ENCODE data around the gene TRAF3IP3.
A peak's percentile ranks its signal among the peaks of the same experiment; 100 is the strongest.

Gene TRAF3IP3

DNA sequence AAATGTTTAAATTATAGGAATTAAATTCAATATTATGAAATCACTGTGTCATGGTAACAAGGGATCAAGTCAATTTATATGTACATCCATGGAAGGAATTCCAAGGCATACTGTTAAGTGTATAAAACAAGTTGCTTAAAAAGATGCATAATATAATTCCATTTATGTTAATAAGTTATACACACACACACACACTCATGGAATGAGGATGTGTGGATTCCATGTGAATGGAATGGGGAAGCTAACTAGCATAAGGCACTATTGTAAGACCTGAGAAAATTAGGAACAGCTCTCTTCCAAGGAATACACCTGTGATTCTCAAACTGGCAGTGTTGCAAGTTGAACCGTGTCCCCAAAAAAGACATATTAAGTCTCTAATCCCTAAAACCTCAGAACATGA is 17.6 kb upstream of the TRAF3IP3 start:
- no peak for DNase-seq

DNA sequence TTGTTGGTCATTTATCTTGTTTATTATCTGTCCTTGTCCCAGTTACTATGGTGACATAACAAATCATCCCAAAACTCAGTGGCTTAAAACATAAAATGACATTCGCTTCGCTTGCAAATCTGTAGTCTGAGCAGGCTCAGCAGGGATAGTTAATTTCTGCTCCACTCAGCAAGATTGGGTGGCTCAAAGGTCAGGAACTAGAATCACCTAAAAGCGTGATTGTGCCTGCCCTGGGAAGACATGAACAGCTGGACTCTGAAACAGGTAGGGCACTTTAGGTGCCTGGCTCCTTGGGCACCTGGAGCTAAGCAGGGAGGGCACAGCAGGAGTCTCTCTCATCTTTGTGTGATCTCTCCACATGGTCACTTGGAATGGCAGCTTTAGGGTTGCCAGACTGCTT is 14.7 kb upstream of the TRAF3IP3 start:
- no peak for DNase-seq

DNA sequence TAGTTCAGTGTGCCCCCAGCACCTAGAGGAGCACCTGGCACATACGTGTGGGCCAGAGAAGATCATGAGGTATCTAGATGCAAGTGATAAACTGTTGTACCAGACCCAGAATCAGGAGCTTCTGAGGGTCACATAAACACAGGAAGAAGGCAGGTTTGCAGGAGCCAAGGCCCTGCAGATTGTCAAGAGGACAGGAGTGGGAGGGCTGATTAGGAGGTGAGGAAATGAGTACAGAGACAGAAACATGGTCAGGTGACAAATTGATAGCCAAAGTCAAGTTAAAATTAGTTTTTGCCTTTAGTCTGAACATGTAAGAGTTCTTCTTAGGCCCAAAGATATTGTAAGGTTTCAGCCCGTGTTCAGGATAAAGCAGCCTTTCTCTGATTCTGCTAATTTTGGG is 14.0 kb upstream of the TRAF3IP3 start:
- DNase-seq, result no peak

DNA sequence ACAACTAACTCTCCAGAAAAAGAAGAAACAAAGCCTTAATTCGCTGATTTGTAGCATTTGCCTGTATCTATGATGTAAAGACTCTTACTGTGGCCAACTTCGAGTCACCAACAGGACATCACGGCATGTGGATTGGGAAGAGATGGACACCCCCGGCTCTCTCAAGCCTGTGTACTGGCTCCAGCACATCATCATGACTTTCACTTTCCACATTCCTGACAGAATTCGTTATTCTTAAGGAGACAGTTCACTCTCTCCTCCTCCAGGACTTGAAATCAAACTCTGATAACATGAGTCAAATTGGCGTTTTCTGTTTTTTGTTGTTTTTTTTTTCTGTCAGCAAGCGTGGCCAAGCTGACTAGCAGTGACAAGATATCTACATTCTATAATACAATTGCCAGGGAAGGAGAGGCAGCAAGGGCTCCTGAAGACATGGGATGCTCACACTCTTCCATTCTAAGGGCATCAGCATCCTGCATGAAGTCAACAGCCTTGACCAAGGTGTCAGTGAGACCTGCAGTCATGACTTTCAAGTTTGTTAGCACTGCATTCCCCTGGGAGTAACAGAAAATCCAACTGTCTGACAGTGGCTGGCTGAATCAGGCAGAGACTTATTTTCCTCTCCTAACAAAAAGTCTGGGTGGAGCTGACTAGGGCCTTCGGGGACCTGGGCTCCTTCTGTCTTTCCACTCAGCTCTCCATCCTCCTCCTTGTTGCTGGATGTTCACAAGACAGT is 13.3 kb upstream of the TRAF3IP3 start:
- no peak for DNase-seq

DNA sequence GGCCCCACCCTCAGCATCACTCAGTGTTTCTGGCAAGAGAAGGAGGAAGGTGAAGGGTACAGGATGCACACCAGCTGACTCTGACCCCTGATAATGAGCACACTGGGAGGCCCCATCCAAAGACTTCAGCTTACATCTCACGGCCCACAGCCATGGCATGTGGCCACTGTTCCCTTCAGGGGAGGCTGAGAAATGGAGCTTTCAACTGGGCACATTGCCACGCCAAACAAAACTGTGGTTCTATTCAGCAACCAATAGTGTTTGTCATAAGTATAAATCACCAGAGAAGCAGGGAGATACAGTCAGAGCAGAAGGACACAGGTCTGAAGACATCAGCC is 12.7 kb upstream of the TRAF3IP3 start:
- DNase-seq, result no peak

DNA sequence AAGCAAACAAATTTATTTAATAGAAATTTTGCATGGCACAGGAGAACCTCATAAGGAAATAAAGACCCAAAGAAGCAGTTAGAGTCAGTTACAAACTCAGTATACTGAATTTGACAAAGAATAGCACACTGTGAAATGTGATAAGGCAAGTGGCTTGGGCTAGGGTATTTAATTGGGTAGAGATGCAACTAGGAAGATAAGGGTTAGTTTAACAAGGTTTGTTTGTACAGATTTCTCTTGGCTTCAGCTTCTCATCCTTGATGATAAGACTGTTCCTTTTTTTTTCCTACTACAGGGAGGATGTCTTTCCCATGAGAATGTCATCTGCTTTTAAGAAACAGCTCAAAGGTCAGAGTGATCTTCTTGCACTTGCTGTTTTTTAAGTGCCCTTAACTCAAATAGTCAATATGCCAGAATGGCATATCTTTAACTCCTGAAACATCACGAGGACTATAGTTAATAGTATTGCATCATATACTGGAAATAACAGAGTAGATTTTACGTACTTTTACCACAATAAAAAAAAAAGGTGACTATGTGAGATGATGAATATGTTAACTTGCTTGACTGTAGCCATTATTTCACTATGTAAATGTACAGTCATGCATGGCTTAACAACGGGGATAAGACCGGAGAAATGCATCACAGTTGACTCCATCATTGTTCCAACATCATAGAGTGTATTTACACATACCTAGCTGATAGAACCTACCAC is 9.2 kb upstream of the TRAF3IP3 start:
- DNase-seq, result no peak

DNA sequence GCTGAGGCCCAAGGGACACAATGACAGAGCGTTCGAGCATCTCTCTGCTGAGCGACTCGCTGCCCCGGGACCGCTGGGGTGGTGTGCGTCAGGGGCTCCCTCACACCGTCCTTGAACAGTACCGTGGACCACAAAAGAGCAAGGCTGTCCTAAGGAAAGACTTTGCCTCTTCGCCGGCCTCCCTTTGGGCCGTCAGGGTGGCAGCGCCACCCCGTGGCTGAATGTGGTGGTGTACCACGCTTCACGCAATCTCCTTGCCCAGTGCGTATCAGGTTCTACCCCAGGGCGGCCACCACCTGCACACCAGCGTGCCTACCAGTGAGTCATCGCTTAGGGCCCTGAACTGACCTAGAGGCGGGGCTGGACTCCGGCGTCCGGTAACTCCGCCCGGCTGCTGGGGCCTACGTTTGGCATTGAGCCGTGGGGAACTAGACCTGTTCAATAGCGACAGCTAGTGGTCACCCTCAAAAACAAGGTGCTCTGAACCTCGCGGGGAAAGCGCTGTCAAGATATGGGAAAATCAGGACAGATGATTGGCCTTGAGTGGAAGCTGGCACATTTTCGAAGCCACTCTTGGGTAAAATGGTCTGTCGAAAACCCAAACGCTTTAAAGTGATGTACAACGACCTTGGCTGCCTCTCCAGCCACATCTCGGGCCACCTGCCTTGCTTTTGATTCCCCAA is 8.1 kb upstream of the TRAF3IP3 start:
- peak; percentile 90 for DNase-seq

DNA sequence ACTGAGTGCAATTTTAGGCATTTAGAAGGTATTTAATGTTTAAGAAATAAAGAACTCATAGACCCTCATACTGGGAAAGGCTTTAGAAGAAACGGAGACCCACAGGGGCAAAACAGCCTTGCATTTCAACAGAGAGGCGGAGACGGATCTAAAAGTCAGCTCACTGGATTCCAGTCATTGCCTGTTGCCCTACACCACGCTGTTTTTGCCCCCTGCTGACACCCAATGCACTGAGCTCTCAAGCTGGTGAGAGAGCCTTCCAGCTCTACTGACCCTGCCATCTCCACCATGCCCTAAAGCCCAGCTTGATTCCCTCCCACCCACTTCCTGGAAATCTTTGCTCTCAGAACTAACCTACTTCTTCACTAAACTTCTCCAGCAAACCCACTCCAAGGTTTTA is 7.2 kb upstream of the TRAF3IP3 start:
- no peak for DNase-seq

DNA sequence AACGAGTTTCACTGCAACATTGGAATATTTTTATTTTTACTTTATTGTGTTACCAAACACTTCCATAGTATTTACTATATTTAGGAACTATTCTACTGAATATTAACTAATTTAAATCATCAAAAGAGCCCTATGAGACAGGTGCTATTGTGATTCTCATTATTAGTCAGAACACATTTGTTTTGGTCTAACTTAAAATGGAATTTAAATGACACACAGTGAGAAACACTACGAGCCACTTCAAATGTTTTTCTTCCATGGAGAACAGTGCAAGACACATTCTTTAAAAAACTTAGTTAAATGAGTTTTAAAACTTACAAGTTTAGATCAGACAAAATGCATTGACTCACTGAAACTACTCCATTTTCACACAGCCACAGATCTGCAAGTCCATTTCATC is 6.6 kb upstream of the TRAF3IP3 start:
- DNase-seq, result no peak

DNA sequence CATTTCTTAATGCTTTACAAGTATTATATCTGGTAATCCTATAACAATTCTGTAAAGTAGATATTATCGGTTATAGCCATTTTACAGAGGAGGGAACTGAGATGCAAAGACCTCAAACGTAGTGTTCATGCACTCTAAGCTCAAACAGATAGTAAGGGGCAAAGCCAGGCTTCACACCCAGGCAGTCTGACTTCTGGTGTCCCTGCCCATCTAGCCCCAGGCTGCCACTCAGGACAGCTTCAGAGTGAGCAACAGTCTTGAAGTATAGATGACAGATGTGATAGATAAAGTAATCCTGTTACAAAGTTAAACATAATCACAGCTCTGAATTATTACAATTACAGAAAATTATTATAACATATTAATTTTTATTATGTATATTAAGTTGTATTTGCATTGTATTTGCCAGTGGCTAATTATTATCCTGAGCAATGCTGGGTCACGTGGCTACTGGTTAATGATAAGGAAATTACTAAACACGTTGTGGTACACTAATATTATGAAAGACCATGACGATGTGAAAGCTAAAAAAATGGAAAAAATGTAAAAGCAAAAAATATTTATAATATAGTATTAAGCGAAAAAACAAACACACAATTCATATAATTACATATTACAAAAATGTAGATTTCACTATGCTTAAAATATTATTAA is 6.1 kb upstream of the TRAF3IP3 start:
- no peak for DNase-seq

DNA sequence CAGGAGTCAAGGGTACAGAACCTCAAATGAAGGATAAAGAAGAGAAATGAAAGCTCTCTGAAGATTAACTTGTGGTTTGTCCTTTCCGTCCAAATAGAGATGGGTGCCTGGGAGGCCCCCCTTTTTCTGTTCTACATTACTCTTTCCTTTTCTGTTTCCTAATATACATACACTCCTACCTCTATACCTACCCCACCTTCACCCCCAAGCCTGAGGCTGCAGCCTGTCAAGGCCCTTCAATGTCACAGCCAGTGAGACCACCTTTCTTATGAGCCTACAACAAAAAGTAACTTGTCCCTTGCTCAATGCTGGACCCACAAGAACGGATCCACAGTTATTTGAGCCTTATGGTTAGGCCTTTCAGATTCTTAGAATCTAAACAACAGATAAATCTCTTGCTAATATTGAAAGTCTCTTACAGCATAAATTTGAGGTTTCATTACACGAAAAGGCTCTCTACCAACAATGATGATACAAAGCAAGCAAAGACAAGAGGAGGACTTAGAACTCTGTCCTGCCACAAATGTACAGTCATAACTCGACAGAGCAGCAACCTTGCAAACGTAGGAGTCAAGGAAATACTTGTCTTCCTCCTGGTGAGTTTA is 4.1 kb upstream of the TRAF3IP3 start:
- peak; percentile 60 for DNase-seq

DNA sequence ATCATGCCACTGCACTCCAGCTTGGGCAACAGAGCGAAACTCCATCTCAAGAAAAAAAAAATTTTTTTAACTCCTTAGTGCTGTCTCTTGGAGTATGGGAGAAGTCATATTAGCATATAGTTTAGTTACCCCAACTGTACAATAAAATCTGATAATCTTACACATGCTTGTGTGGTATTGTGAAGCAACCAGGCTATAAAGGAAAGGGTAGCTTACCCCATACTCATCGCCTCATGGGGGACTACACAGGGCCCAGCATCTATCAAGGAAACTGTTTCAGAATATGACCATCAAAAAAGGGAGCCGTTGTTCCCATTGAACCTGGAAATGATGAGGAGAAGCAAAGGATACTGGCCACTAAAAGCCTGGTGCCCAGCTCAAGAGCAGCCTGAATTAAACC is 3.0 kb upstream of the TRAF3IP3 start:
- DNase-seq, result no peak

DNA sequence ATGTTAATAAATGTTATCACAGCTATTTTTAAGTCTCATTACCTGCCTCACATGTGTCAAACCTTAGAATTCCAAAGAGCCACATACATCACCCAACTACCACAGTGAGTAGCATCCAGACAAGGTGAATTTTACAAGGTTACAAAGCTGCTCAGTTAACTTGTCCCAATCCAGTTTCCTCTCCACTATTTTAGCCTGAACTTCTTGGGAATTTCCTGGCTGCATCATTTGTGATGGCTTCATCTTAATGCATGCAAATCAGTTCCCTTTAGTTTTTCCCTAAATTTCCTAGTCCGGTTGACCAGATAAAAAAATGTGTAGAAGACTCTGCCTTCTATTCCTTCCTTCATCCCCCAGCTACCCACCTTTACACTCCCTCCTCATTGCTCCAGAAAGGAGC is 597 bp upstream of the TRAF3IP3 start:
- no peak for DNase-seq

DNA sequence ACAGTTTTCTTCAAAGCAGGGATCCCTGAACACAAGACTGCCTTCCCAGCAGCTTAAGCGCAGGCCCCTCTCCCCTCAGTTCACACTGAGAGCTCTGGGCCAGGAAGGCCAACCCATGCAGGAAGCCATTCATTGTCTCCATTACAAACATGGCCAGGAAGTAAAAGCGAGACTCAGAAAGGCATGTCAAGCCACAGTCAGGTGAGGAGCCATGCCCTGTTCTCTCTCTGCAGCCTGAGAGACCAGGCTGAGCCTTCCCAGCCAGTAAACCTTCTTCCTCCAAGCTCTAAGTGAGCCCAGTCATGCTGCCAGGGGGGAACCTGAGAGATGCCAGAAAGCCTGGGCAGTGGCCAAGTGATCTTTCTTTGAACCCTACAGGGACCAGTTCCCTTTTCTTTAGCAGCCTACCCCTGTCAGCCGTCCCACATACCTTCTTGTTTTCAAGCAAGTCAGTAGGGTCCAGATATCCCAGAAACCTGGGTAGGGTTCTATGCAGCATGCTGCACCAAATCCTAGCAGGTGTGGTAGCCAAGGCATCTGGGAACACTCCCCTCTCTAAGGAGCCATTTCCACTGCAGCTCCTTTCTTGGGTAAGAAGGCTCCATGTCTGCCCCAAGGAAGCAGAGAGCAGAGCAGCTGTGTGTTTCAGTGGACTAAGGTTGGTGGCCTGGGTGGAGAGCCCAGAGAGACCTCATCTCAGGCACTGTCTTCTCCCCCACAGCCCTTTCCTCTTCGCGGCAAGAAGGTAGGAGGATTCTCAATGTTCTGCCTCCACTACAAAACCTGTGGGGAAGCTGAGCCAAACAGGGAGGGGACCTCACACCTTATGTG is 977 bp downstream of the TRAF3IP3 start:
- DNase-seq, result peak; percentile 37

DNA sequence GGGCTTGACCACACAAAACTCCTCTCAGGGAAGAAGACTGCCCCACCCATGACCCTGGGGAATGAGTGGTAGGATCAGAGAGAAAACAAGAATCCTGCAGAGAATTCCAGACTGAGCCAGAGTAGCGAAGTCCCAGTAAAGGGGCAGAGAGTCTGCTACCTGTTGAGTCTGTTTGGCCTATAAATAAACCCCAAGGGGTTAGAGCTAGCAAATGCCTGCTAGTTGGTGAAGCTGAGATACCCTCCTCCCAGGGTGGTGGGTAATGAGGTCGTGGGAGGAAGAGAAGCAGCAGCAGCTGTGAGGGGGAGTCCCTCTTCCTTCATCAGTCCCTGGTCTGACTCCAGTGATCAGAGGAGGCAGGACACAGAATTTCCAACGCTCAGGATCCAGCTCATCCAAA is 2.5 kb downstream of the TRAF3IP3 start:
- no peak for DNase-seq

DNA sequence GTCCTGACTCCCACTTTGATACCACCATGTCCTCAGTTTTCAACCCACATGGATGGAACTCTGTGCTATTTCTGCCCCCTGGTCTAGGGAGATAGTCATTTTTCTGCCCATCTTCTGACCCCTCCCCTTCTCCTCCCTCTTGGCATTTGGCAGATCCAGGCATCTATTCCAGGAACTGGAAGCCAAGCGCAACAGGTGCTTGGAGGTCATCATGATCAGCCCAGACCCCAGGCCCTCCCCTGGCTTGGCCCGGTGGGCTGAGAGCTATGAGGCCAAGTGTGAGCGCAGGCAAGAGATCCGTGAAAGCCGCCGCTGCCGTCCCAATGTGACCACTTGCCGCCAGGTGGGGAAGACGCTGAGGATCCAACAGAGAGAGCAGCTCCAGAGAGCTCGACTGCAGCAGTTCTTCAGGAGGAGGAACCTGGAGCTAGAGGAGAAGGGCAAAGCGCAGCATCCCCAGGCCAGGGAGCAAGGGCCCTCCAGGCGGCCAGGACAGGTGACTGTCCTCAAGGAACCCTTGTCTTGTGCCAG is 4.0 kb downstream of the TRAF3IP3 start:
- no peak for DNase-seq

DNA sequence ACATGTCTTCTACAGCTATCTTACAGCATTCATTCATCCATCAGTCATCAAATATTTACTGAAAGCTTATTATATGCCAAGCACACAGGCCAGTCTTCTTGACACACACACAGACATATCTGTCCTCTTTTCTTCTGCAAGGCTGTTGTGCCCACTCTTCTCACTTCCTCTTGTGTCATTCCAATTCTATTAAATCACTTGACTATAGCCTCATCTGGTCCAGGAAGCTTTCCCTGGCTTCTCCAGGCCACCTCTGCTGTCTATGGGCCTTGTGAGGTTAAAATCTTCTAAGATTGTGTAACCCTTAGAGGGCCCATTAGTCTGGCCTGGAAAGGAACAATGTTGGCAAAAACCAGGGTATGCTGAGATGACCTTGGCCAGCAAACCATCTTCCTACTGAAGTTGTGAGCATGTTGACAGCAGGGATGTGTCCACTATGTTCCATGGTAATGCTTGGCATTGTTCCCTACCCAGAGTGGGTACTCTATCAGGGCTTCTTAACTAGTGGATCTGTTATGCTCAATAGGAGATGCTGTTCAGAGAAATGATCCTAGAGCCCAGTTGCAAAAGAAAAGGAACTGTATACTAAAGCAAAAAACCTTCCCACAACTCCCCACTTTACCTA is 5.3 kb downstream of the TRAF3IP3 start:
- no peak for DNase-seq

DNA sequence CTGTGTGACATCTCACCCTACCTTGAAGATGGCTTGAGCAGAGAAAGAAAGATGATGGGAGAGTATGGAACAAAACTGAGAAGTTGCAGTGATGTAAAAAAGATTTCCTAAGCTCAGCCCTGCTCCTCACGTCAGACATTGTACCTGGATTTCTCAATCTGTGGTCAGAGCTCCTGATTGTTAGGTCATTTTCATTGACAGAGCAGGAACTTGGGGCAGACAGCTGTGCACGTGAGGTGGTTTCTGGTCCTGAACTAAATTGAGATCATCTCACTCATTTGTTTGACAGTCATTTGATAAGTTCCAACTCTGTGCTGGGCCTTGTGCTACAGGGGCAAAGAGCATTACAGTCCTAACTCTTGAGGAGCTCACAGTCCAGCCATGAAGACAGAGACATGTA is 10.2 kb downstream of the TRAF3IP3 start:
- no peak for DNase-seq

DNA sequence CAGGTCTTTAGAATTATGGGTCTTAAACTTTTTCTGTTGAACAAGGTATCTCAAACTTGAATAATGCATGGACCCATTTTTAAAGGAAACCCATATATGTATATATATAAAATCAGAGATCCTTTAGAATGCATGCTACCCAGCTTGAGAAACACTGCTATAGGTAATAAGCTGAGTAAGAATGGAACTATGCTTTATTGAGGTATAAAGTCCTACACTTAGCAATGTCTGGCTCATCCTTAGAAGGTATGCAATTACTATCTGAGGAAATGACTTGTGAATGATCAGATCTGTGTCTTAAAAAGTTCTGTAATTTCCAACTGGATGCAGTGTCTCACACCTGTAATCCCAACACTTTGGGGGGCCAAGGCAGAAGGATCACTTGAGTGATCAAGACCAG is 11.2 kb downstream of the TRAF3IP3 start:
- no peak for DNase-seq

DNA sequence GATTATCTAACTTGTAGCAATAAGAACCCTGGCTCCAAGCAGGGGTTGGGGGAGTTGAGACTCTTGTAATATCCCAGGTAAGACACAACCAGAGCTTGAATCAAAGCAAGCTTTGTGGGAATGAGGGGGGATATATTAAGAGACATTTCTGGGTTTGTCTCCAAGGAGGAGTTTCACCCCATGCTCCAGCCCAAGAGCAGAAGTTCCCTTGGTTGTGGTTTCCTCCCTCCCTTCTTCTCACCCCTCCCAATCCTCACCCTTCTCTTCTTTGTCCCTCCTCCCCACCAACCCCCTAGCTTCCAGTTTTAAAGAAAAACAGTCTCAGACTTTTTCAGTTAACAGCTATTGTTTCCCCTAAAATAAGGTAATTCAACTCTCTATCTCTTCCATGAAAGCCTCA is 11.9 kb downstream of the TRAF3IP3 start:
- DNase-seq, result no peak

DNA sequence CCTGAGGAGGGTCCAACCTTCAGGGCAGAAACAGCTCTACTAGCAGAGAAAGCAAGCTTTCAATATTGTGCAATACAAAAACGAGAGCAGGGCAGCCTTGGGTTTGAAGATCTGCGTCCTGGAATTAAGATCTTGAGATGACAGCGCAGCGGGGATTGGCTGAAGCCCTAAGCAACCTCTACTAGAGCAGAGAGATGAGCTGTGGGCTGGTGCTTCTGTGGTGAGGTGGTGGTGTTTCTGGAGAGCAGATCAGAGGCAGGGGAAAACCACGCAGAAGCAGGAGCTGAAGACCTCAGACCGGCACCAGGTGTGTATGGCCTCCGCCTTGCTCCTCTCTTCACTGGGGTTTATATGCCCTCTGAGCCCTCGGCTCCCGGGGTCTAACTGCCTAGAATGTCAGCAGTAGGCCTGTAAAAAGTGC is 12.5 kb downstream of the TRAF3IP3 start:
- DNase-seq, result peak; percentile 87

Measured in stimulated activated CD4-positive, alpha-beta T cell treated with anti-CD3 and anti-CD28 coated beads, Interleukin-4, amount 100 ng/mL, for 24 hours (primary cell).